Prostate gland (tissue), 2 donors: ENCODE data around the gene KRT78.

Experiments
- CTCF ChIP-seq, 4 experiments: fragments of 200-600 bp in 2 of 4; fragments of 450-650 bp in 2 of 4; sonication (generic) in 2 of 4; IDR thresholded peaks; 1 replicate in 3 of 4; 2 replicates in 1 of 4; pipeline ENCODE4 v1.5.1; 2016 to 2019; ENCODE audit warnings: antibody characterized with exemption in 4 of 4, mild to moderate bottlenecking in 2 of 4, moderate library complexity in 2 of 4
- POLR2A ChIP-seq: fragments of 450-650 bp; IDR thresholded peaks from one replicate; pipeline ENCODE4 v1.6.1; 2016; ENCODE audit warnings: antibody characterized with exemption, mild to moderate bottlenecking
- POLR2AphosphoS5 ChIP-seq: sonication (generic); formaldehyde crosslinking; IDR thresholded peaks from one replicate; pipeline ENCODE4 v1.6.1; 2017; ENCODE audit warnings: antibody characterized with exemption

DNA sequence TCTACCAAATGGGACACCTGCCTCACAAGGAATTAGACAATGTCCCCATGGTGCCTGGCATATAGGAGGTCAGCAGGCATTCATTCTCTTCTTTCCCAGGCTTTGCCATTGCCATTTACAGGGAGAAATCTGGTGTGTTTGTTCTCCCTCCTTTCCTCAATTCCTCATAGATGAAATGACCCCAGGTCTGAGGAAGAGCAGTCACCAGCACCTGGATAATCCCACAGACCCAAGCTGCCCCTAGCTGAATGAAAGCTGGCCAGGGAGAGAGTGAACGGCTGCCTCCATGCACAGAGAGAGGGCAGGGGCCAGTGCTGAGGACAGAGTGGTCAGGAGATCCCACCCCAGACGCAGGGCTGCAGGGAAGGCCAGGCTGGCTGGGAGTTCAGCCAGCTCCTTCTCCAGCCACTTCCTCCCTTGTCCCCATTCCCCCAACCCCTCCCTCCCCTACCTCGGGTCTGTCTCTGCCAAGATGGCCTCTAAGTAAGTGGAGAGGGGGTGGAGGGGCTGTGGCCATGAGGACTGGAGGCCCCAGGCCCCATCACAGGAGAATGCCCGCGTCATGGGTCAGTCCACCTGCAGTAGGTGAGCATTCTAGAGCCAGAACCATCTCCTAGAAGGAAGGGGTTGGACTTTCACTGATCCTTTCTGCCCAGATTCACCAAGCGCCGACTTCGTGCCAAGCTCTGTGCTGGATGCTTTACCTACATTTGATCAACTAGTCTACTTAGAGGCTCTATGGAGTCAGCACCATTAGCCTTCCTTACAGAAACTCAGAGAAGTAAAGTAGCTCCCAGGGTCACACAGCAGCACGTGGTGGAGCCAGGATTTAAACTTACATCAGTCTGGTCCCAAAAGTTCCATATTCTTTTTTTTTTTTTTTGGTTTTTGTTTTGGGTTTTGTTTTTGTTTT is 32.9 kb downstream of the KRT78 start:
- TF ChIP-seq CTCF (IDR thresholded peaks at IDR 0.05) = no peak
- TF ChIP-seq POLR2A = no peak
- no peak for TF ChIP-seq POLR2AphosphoS5
